Naive thymus-derived CD4-positive, alpha-beta T cell (primary cell): Measurements from ENCODE around the gene WDR59. TPM values are rescaled to one million over a fixed set of nuclear protein-coding genes. Genes with fewer than 3 reads are reported as not detected.

ENCODE experiments used
- ATAC-seq: fragments of 150-1000 bp; cut with Tn5 transposase; 2 replicates; pipeline ENCODE4 v1.10.0; 2021; ENCODE audit warnings: mild to moderate bottlenecking, moderate library complexity
- CTCF ChIA-PET: fragments of 350-600 bp; sonication (Branson Sonifier 250); formaldehyde crosslinking; loops from one replicate; lab custom pipeline; 2021; ENCODE audit warnings: antibody characterized with exemption; lab: Charles Lee
- POLR2A ChIA-PET: fragments of 350-600 bp; sonication (Branson Sonifier 250); formaldehyde crosslinking; loops from one replicate; lab custom pipeline; 2021; ENCODE audit warnings: antibody characterized with exemption, inconsistent platforms; lab: Charles Lee
- DNase-seq, 9 donors: peaks; one replicate each; pipeline versions ENCODE4 v3.0.0 to v3.0.0-alpha.2; 2020 to 2022; ENCODE audit warnings: mixed read lengths in 1 of 9
- H3K27ac ChIP-seq: one replicate; pipeline ENCODE4 v1.7.0; 2013; ENCODE audit warnings: mild to moderate bottlenecking, low read depth, low read length, moderate library complexity
- H3K27me3 ChIP-seq, 2 donors: one replicate each; pipeline ENCODE4 v1.7.0; 2013; ENCODE audit warnings: low read length in 2 of 2, mild to moderate bottlenecking in 2 of 2, moderate library complexity in 2 of 2; ENCODE audit not compliant: control insufficient read depth in 2 of 2, insufficient read depth in 2 of 2
- H3K36me3 ChIP-seq, 3 experiments: 1 replicate in 2 of 3; 2 replicates in 1 of 3; pipeline ENCODE4 v1.7.0; 2013; ENCODE audit warnings: low read length in 3 of 3, mild to moderate bottlenecking in 3 of 3, moderate library complexity in 1 of 3; ENCODE audit not compliant: insufficient read depth in 3 of 3, control insufficient read depth in 2 of 3
- H3K4me1 ChIP-seq, 2 donors: one replicate each; pipeline ENCODE4 v1.7.0; 2013; ENCODE audit warnings: low read length in 2 of 2, mild to moderate bottlenecking in 2 of 2, moderate library complexity in 1 of 2; ENCODE audit not compliant: control insufficient read depth in 2 of 2, insufficient read depth in 2 of 2
- H3K4me3 ChIP-seq: 2 replicates; pipeline ENCODE4 v1.7.0; 2013; ENCODE audit warnings: mild to moderate bottlenecking, low read length
- H3K9me3 ChIP-seq, 3 experiments: 1 replicate in 2 of 3; 2 replicates in 1 of 3; pipeline ENCODE4 v1.7.0; 2013; ENCODE audit warnings: low read length in 3 of 3; ENCODE audit not compliant: control insufficient read depth in 2 of 3
- H3K27ac Mint-ChIP-seq, 9 donors: one replicate each; pipeline ENCODE4 v1.8.0; 2020 to 2022; ENCODE audit warnings: mixed read lengths in 9 of 9, mild to moderate bottlenecking in 8 of 9, moderate library complexity in 5 of 9, inconsistent platforms in 2 of 9
- H3K27me3 Mint-ChIP-seq, 5 donors: one replicate each; pipeline ENCODE4 v1.8.0; 2021 to 2022; ENCODE audit warnings: mixed read lengths in 5 of 5, mild to moderate bottlenecking in 1 of 5
- H3K36me3 Mint-ChIP-seq, 5 donors: one replicate each; pipeline ENCODE4 v1.8.0; 2020 to 2022; ENCODE audit warnings: mixed read lengths in 5 of 5, mild to moderate bottlenecking in 3 of 5, inconsistent platforms in 1 of 5
- H3K4me1 Mint-ChIP-seq, 7 donors: one replicate each; pipeline ENCODE4 v1.8.0; 2020 to 2022; ENCODE audit warnings: mixed read lengths in 7 of 7, mild to moderate bottlenecking in 3 of 7, inconsistent platforms in 1 of 7
- H3K4me3 Mint-ChIP-seq, 10 donors: one replicate each; pipeline ENCODE4 v1.8.0; 2020 to 2022; ENCODE audit warnings: mild to moderate bottlenecking in 10 of 10, mixed read lengths in 10 of 10, moderate library complexity in 6 of 10, inconsistent platforms in 2 of 10
- H3K9me3 Mint-ChIP-seq, 11 donors: one replicate each; pipeline ENCODE4 v1.8.0; 2020 to 2022; ENCODE audit warnings: mixed read lengths in 11 of 11, mild to moderate bottlenecking in 4 of 11, inconsistent platforms in 1 of 11, moderate library complexity in 1 of 11
- intact Hi-C, 2 donors: fragments of 100-400 bp; cut with micrococcal nuclease; formaldehyde crosslinking; loops; one replicate each; pipeline ENCODE4 v1.15.1; 2023
- polyA plus RNA-seq, 2 donors: library from polyadenylated mRNA; unstranded; fragments of 300-500 nt; fragmentation: Illumina TruSeq; gene quantifications; one replicate each; pipeline ENCODE4 v1.2.3, GENCODE V29; 2021
- total RNA-seq, 6 experiments: library from RNA in 5 of 6; stranded (reverse) in 5 of 6; gene quantifications; 1 replicate in 5 of 6; 2 replicates in 1 of 6; pipeline ENCODE4 v1.2.3 and lab custom pipeline; 2021 to 2026

Gene WDR59
- total and polyA plus RNA-seq, 7 experiments from 2014 or later = 11.6 to 130 (median 83.3) TPM

DNA sequence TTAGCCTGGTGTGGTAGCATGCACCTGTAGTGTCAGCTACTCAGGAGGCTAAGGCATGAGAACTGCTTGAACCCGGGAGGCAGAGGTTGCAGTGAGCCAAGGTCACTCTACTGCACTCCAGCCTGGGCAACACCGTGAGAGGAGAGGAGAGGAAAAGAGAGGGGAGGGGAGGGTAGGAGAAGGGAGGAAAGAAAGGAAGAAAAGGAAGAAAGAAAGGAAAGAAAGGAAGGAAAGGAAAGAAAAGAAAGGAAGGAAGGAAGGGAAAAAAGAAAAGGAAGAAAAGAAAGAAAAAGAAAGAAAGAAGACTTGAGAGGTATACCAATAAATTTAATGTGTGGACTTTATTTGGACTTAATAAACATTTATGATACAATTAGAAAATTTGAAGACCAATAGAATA, 143.5 kb downstream of the WDR59 start:
- Mint-ChIP-seq H3K4me1 (peaks cover 0 to 5% (median 0%) of the 10 kb centered on the region in 7 donors), H3K4me3 (no peak overlapping the region), H3K27ac (no peak overlapping the region), H3K9me3 (no peaks in the 10 kb centered on the region), H3K27me3 (peaks cover 0 to 27% (median 0%) of the 10 kb centered on the region in 5 donors), H3K36me3 (no peaks in the 10 kb centered on the region)
- Histone ChIP-seq H3K4me3 (no peak overlapping the region), H3K27ac (no peak overlapping the region), H3K4me1 (no peaks in the 10 kb centered on the region), H3K9me3 (no peaks in the 10 kb centered on the region), H3K27me3 (no peaks in the 10 kb centered on the region), H3K36me3 (no peaks in the 10 kb centered on the region)
- no peak for ATAC-seq
- no peak for DNase-seq
- intact Hi-C loops = no loop called here
- CTCF ChIA-PET = no interaction called here
- POLR2A ChIA-PET = no interaction called here

DNA sequence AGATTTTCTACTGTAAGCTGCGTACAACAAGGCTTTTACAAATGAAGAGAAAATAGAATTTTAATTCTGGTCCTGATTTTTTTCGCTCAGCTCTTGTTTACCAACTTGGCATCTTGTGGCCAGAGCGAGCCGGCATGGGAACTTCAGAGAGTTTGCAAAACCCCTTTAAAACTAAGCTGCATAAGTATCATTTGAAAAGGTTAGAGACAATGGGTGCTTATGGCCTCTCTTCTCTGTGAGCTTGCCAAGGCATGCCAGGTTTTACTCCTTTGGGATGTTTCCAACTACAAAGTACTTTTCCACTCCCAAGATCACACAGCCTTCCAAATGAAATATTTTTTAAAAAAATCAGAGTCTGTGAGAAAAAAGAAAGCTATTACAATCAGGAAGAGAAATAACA, 147.9 kb downstream of the WDR59 start:
- DNase-seq = no peak
- H3K4me1 ChIP-seq = no peaks in the 10 kb centered on the region
- no peaks in the 10 kb centered on the region for H3K27me3 ChIP-seq
- H3K9me3 Mint-ChIP-seq = peaks cover 0 to 2% (median 0%) of the 10 kb centered on the region in 11 donors
- no peak for ATAC-seq
- H3K36me3 ChIP-seq = no peaks in the 10 kb centered on the region
- H3K27ac ChIP-seq = no peak overlapping the region
- no peak overlapping the region for H3K27ac Mint-ChIP-seq
- no peaks in the 10 kb centered on the region for H3K36me3 Mint-ChIP-seq
- peaks cover 0 to 14% (median 4%) of the 10 kb centered on the region in 5 donors for H3K27me3 Mint-ChIP-seq
- ChIA-PET CTCF (no interaction called here), POLR2A (no interaction called here)
- H3K9me3 ChIP-seq = no peaks in the 10 kb centered on the region
- intact Hi-C loops = no loop called here
- H3K4me1 Mint-ChIP-seq = no peaks in the 10 kb centered on the region
- no peak overlapping the region for H3K4me3 Mint-ChIP-seq
- H3K4me3 ChIP-seq = no peak overlapping the region

DNA sequence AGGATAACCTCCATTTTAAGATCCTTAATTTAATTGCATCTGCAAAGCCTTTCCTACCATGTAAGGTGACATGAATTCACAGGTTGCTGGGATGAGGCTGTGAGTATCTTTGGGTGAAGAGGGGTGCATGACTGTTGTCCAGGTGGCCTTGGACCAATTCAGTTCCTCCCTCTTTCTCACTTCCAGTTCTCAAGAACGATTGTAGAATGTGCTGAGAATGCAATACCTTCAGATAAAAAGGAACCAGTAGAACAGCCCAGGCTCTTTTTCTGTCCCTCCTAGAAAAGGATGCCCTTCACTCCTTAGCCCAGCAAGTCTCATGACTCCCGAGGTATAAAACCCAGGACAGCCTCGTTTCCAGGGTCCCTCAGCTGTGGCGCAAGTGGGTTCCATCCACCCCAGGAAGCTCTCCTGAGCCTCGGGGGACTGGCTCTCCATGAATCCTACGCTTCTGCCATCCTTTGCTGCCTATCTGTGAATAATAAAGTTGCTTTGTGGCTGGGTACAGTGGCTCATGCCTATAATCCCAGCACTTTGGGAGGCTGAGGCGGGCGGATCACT, 148.7 kb downstream of the WDR59 start:
- H3K4me1 Mint-ChIP-seq = no peaks in the 10 kb centered on the region
- Histone ChIP-seq H3K9me3 (no peaks in the 10 kb centered on the region), H3K4me3 (no peak overlapping the region), H3K36me3 (no peaks in the 10 kb centered on the region), H3K4me1 (no peaks in the 10 kb centered on the region), H3K27ac (no peak overlapping the region), H3K27me3 (no peaks in the 10 kb centered on the region)
- ATAC-seq (no peak), DNase-seq (no peak)
- ChIA-PET POLR2A (no interaction called here), CTCF (no interaction called here)
- H3K27me3 Mint-ChIP-seq = peaks cover 4 to 12% (median 5%) of the 10 kb centered on the region in 5 donors
- intact Hi-C loops = no loop called here
- no peaks in the 10 kb centered on the region for H3K36me3 Mint-ChIP-seq
- no peak overlapping the region for H3K27ac Mint-ChIP-seq
- no peak overlapping the region for H3K4me3 Mint-ChIP-seq
- H3K9me3 Mint-ChIP-seq = peaks cover 0 to 3% (median 0%) of the 10 kb centered on the region in 11 donors

DNA sequence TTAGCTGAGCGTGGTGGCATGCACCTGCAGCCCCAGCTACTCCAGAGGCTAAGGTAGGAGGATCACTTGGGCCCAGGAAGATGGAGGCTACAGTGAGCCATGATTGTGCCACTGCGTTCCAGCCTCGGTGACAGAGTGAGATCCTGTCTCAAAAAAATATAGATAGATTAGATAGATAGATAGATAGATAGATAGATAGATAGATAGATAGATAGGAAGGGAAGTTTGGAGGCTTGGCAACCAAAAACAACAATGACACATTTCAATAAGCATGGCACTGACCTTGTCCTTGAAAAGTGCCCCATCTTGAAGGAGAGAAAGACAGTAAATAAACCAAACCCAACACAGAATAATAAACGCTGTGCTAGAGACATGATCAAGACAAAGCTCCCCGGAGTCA, 152.7 kb downstream of the WDR59 start:
- no peak overlapping the region for H3K4me3 ChIP-seq
- Mint-ChIP-seq H3K4me1 (no peaks in the 10 kb centered on the region), H3K36me3 (peaks cover 0 to 12% (median 2%) of the 10 kb centered on the region in 5 donors), H3K27me3 (peaks cover 4 to 12% (median 10%) of the 10 kb centered on the region in 5 donors), H3K4me3 (no peak overlapping the region), H3K27ac (no peak overlapping the region), H3K9me3 (peaks cover 4 to 33% (median 16%) of the 10 kb centered on the region in 11 donors)
- no peaks in the 10 kb centered on the region for H3K36me3 ChIP-seq
- no peak overlapping the region for H3K27ac ChIP-seq
- H3K27me3 ChIP-seq = no peaks in the 10 kb centered on the region
- DNase-seq (no peak), ATAC-seq (no peak)
- CTCF ChIA-PET = no interaction called here
- H3K4me1 ChIP-seq = no peaks in the 10 kb centered on the region
- intact Hi-C loops = no loop called here
- H3K9me3 ChIP-seq = peaks cover 0 to 7% (median 0%) of the 10 kb centered on the region in 3 experiments
- POLR2A ChIA-PET = no interaction called here

DNA sequence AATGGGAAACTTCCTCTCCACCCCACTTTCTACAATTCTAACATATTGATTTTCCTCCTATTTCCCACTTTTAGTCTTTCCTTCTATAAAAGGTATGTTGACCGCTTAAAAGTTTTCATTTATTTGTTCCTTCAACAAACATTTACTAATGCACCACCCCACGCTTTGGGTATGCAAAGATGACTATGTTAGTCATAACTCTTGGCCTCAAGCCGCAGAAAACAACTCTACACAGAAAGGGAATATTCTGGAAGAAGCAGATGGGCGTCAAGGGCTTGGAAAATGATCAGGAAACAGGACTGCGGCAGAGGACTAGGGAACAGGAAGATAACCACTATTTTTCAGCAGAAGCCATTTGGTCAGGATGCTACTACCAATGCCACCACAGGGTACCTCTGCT, 153.5 kb downstream of the WDR59 start:
- no peak for DNase-seq
- intact Hi-C loops = no loop called here
- Mint-ChIP-seq H3K27me3 (peaks cover 4 to 17% (median 10%) of the 10 kb centered on the region in 5 donors), H3K36me3 (peaks cover 0 to 12% (median 2%) of the 10 kb centered on the region in 5 donors), H3K4me1 (peaks cover 0 to 5% (median 4%) of the 10 kb centered on the region in 7 donors), H3K27ac (no peak overlapping the region), H3K9me3 (peaks cover 4 to 37% (median 16%) of the 10 kb centered on the region in 11 donors), H3K4me3 (no peak overlapping the region)
- POLR2A ChIA-PET = interaction anchor here (0.7 kb wide), 1 partner anchor 126 kb away, joined by 3 read pairs; no protein-coding TSS in a partner anchor
- Histone ChIP-seq H3K27me3 (no peaks in the 10 kb centered on the region), H3K9me3 (peaks cover 0 to 7% (median 0%) of the 10 kb centered on the region in 3 experiments), H3K36me3 (no peaks in the 10 kb centered on the region), H3K4me3 (no peak overlapping the region), H3K4me1 (no peaks in the 10 kb centered on the region), H3K27ac (no peak overlapping the region)
- ATAC-seq = no peak
- CTCF ChIA-PET = no interaction called here

DNA sequence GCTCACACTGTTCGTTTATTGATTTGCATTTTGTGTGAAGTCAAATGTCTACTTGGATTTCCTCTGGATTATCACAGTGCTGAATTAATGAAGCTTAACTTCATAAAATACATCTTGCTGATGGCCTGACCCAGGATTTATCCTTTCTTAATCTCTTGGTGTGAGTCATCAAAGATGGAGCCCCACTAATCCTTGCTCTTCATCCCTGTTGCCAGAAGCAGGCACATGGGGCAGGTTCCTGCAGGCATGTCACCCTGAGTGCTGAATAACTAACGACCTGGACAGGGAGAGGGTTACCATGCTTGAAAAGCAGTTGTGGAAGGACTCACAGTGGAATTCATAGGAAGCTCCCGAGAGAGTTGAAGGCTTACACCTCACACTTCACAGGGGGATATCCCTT, 154.3 kb downstream of the WDR59 start:
- Mint-ChIP-seq H3K9me3 (peaks cover 4 to 37% (median 16%) of the 10 kb centered on the region in 11 donors), H3K36me3 (peaks cover 0 to 12% (median 3%) of the 10 kb centered on the region in 5 donors), H3K27ac (no peak overlapping the region), H3K4me1 (peaks cover 0 to 11% (median 9%) of the 10 kb centered on the region in 7 donors), H3K27me3 (peaks cover 4 to 16% (median 10%) of the 10 kb centered on the region in 5 donors), H3K4me3 (no peak overlapping the region)
- ATAC-seq (no peak), DNase-seq (no peak)
- H3K4me1 ChIP-seq = peaks cover 0 to 5% of the 10 kb centered on the region in 2 donors
- no peaks in the 10 kb centered on the region for H3K27me3 ChIP-seq
- ChIA-PET POLR2A (interaction anchor here (0.7 kb wide), 1 partner anchor 126 kb away, joined by 3 read pairs; no protein-coding TSS in a partner anchor), CTCF (no interaction called here)
- H3K4me3 ChIP-seq = no peak overlapping the region
- H3K27ac ChIP-seq = no peak overlapping the region
- no peaks in the 10 kb centered on the region for H3K36me3 ChIP-seq
- peaks cover 0 to 7% (median 0%) of the 10 kb centered on the region in 3 experiments for H3K9me3 ChIP-seq
- intact Hi-C loops = no loop called here

DNA sequence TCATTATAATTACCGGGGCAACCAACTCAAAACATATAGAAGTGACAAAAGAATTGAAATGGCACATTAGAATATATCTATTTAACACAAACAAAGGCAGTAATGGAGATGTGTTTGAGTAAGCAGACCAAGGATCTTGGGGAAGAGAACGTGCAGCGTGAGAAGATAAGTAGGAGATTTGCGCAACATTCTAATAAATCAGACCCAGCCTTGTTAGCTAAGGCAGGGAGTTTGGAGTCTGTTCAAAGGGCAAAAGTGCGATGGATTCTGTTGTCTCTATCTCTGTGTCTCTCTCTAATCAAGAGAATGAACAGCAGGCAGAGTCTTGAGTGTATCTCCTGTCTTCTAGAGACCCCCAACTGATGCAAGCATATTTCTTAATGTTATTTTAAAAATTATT, 155.3 kb downstream of the WDR59 start:
- DNase-seq (no peak), ATAC-seq (no peak)
- Mint-ChIP-seq H3K9me3 (peaks cover 4 to 38% (median 16%) of the 10 kb centered on the region in 11 donors), H3K4me1 (peaks cover 0 to 11% (median 9%) of the 10 kb centered on the region in 7 donors), H3K36me3 (peaks cover 0 to 12% (median 3%) of the 10 kb centered on the region in 5 donors), H3K27me3 (peaks cover 4 to 11% (median 10%) of the 10 kb centered on the region in 5 donors), H3K4me3 (no peak overlapping the region), H3K27ac (no peak overlapping the region)
- H3K27me3 ChIP-seq = no peaks in the 10 kb centered on the region
- H3K4me1 ChIP-seq = peaks cover 0 to 5% of the 10 kb centered on the region in 2 donors
- H3K9me3 ChIP-seq = peaks cover 0 to 7% (median 0%) of the 10 kb centered on the region in 3 experiments
- intact Hi-C loops = no loop called here
- POLR2A ChIA-PET = no interaction called here
- CTCF ChIA-PET = no interaction called here
- no peaks in the 10 kb centered on the region for H3K36me3 ChIP-seq
- no peak overlapping the region for H3K27ac ChIP-seq
- H3K4me3 ChIP-seq = no peak overlapping the region
